SJSA1 (cell line): ENCODE data around the gene RREB1. TPM values are rescaled to one million over a fixed set of nuclear protein-coding genes. Genes with fewer than 3 reads are reported as not detected.

ENCODE experiments used
- DNase-seq, 2 experiments: peaks; one replicate each; pipeline ENCODE4 v3.0.0-alpha.2; 2015 to 2020; ENCODE audit warnings: low spot score in 2 of 2, low read depth in 1 of 2
- H3K27ac ChIP-seq: fragments of 250-450 bp; sonication (Bioruptor Pico); 2 replicates; pipeline ENCODE4 v1.5.1; 2020; ENCODE audit warnings: mild to moderate bottlenecking, moderate library complexity
- H3K27me3 ChIP-seq: fragments of 250-450 bp; sonication (Bioruptor Pico); replicated peaks from 2 replicates; pipeline ENCODE4 v1.5.1; 2020; ENCODE audit warnings: mild to moderate bottlenecking, moderate library complexity
- H3K36me3 ChIP-seq: fragments of 250-450 bp; sonication (Bioruptor Pico); 2 replicates; pipeline ENCODE4 v1.5.1; 2020; ENCODE audit warnings: mild to moderate bottlenecking
- H3K4me1 ChIP-seq: fragments of 250-450 bp; sonication (Bioruptor Pico); replicated peaks from 2 replicates; pipeline ENCODE4 v1.6.1; 2021; ENCODE audit warnings: mild to moderate bottlenecking
- H3K4me3 ChIP-seq: fragments of 250-450 bp; sonication (Bioruptor Pico); 2 replicates; pipeline ENCODE4 v1.5.1; 2020; ENCODE audit warnings: mild to moderate bottlenecking
- H3K9me3 ChIP-seq: fragments of 250-450 bp; sonication (Bioruptor Pico); replicated peaks from 2 replicates; pipeline ENCODE4 v1.5.1; 2020; ENCODE audit warnings: mild to moderate bottlenecking
- total RNA-seq: library from RNA; depleted of rRNA; stranded (reverse); fragments of >200 nt; shearing (Covaris generic); gene quantifications from 2 replicates; pipeline ENCODE4 v1.2.3, GENCODE V29; 2014

RREB1 gene
- total RNA-seq, 1 experiment from 2014 or later: 16.9 TPM

GRCh38 chr6:7178280-7178679, 70.5 kb downstream of the RREB1 start:
- no peak overlapping the region for H3K4me3 ChIP-seq
- H3K36me3 ChIP-seq: peaks cover 66% of the 10 kb centered on the region
- H3K27ac ChIP-seq: no peak overlapping the region
- H3K4me1 ChIP-seq: no peaks in the 10 kb centered on the region
- no peaks in the 10 kb centered on the region for H3K27me3 ChIP-seq
- H3K9me3 ChIP-seq: no peaks in the 10 kb centered on the region
- DNase-seq: no peak

GRCh38 chr6:7180751-7181150, 73.0 kb downstream of the RREB1 start:
- Histone ChIP-seq H3K27ac (no peak overlapping the region), H3K27me3 (no peaks in the 10 kb centered on the region), H3K4me1 (no peaks in the 10 kb centered on the region), H3K9me3 (no peaks in the 10 kb centered on the region), H3K4me3 (no peak overlapping the region), H3K36me3 (peaks cover 77% of the 10 kb centered on the region)
- DNase-seq: peak in 1 of 2 experiments; percentile 7

- Histone ChIP-seq H3K27me3 (no peaks in the 10 kb centered on the region), H3K9me3 (no peaks in the 10 kb centered on the region), H3K4me3 (no peak overlapping the region), H3K4me1 (no peaks in the 10 kb centered on the region), H3K36me3 (peaks cover 83% of the 10 kb centered on the region), H3K27ac (no peak overlapping the region)
- peak in 1 of 2 experiments; percentile 9 for DNase-seq
Measured at GRCh38 chr6:7183707-7184106, 75.9 kb downstream of the RREB1 start.

- no peaks in the 10 kb centered on the region for H3K27me3 ChIP-seq
- peaks cover 83% of the 10 kb centered on the region for H3K36me3 ChIP-seq
- no peaks in the 10 kb centered on the region for H3K9me3 ChIP-seq
- peak in 1 of 2 experiments; percentile 20 for DNase-seq
- H3K4me3 ChIP-seq: no peak overlapping the region
- H3K27ac ChIP-seq: no peak overlapping the region
- H3K4me1 ChIP-seq: no peaks in the 10 kb centered on the region
Measured at GRCh38 chr6:7184502-7184901, 76.7 kb downstream of the RREB1 start.

- H3K27me3 ChIP-seq: no peaks in the 10 kb centered on the region
- no peaks in the 10 kb centered on the region for H3K4me1 ChIP-seq
- H3K27ac ChIP-seq: no peak overlapping the region
- DNase-seq: no peak
- no peak overlapping the region for H3K4me3 ChIP-seq
- H3K9me3 ChIP-seq: no peaks in the 10 kb centered on the region
- peaks cover 85% of the 10 kb centered on the region for H3K36me3 ChIP-seq
Measured at GRCh38 chr6:7185561-7185960, 77.8 kb downstream of the RREB1 start.

- peaks cover 68% of the 10 kb centered on the region for H3K36me3 ChIP-seq
- no peak overlapping the region for H3K4me3 ChIP-seq
- H3K4me1 ChIP-seq: no peaks in the 10 kb centered on the region
- H3K27me3 ChIP-seq: no peaks in the 10 kb centered on the region
- no peak for DNase-seq
- no peak overlapping the region for H3K27ac ChIP-seq
- no peaks in the 10 kb centered on the region for H3K9me3 ChIP-seq
Measured at GRCh38 chr6:7188492-7188891, 80.7 kb downstream of the RREB1 start.

- Histone ChIP-seq H3K4me3 (no peak overlapping the region), H3K27me3 (no peaks in the 10 kb centered on the region), H3K4me1 (no peaks in the 10 kb centered on the region), H3K27ac (no peak overlapping the region), H3K36me3 (peaks cover 69% of the 10 kb centered on the region), H3K9me3 (no peaks in the 10 kb centered on the region)
- DNase-seq: peak in 1 of 2 experiments; percentile 35
Measured at GRCh38 chr6:7189101-7189758, 81.5 kb downstream of the RREB1 start.

GRCh38 chr6:7190791-7191190, 83.0 kb downstream of the RREB1 start:
- Histone ChIP-seq H3K4me1 (no peaks in the 10 kb centered on the region), H3K9me3 (no peaks in the 10 kb centered on the region), H3K27ac (no peak overlapping the region), H3K27me3 (no peaks in the 10 kb centered on the region), H3K4me3 (no peak overlapping the region), H3K36me3 (peaks cover 69% of the 10 kb centered on the region)
- no peak for DNase-seq

GRCh38 chr6:7193122-7193521, 85.4 kb downstream of the RREB1 start:
- Histone ChIP-seq H3K4me1 (no peaks in the 10 kb centered on the region), H3K4me3 (no peak overlapping the region), H3K9me3 (no peaks in the 10 kb centered on the region), H3K36me3 (peaks cover 48% of the 10 kb centered on the region), H3K27ac (no peak overlapping the region), H3K27me3 (no peaks in the 10 kb centered on the region)
- no peak for DNase-seq

GRCh38 chr6:7194657-7195056, 86.9 kb downstream of the RREB1 start:
- Histone ChIP-seq H3K36me3 (peaks cover 33% of the 10 kb centered on the region), H3K4me1 (no peaks in the 10 kb centered on the region), H3K9me3 (no peaks in the 10 kb centered on the region), H3K4me3 (no peak overlapping the region), H3K27ac (no peak overlapping the region), H3K27me3 (no peaks in the 10 kb centered on the region)
- DNase-seq: no peak

- H3K4me3 ChIP-seq: no peak overlapping the region
- no peak overlapping the region for H3K27ac ChIP-seq
- DNase-seq: no peak
Measured at GRCh38 chr6:7195339-7196018, 87.7 kb downstream of the RREB1 start.

GRCh38 chr6:7196019-7196402, 88.2 kb downstream of the RREB1 start:
- no peak for DNase-seq

More at GRCh38 chr6:7195339-7196018, 87.7 kb downstream of the RREB1 start:
- H3K36me3 ChIP-seq: peaks cover 24% of the 10 kb centered on the region
- H3K27me3 ChIP-seq: no peaks in the 10 kb centered on the region
- H3K4me1 ChIP-seq: no peaks in the 10 kb centered on the region
- H3K9me3 ChIP-seq: no peaks in the 10 kb centered on the region

GRCh38 chr6:7196685-7197283, 89.0 kb downstream of the RREB1 start:
- H3K27me3 ChIP-seq: no peaks in the 10 kb centered on the region
- H3K4me1 ChIP-seq: no peaks in the 10 kb centered on the region

More at GRCh38 chr6:7196019-7196402, 88.2 kb downstream of the RREB1 start:
- no peaks in the 10 kb centered on the region for H3K4me1 ChIP-seq
- H3K27me3 ChIP-seq: no peaks in the 10 kb centered on the region
- H3K27ac ChIP-seq: no peak overlapping the region
- H3K4me3 ChIP-seq: no peak overlapping the region
- H3K36me3 ChIP-seq: peaks cover 23% of the 10 kb centered on the region
- no peaks in the 10 kb centered on the region for H3K9me3 ChIP-seq

GRCh38 chr6:7197747-7198146, 90.0 kb downstream of the RREB1 start:
- no peaks in the 10 kb centered on the region for H3K4me1 ChIP-seq
- DNase-seq: no peak
- H3K4me3 ChIP-seq: no peak overlapping the region
- H3K36me3 ChIP-seq: peaks cover 23% of the 10 kb centered on the region
- H3K27ac ChIP-seq: no peak overlapping the region
- H3K27me3 ChIP-seq: no peaks in the 10 kb centered on the region
- no peaks in the 10 kb centered on the region for H3K9me3 ChIP-seq

More at GRCh38 chr6:7196685-7197283, 89.0 kb downstream of the RREB1 start:
- no peaks in the 10 kb centered on the region for H3K9me3 ChIP-seq
- no peak for DNase-seq
- H3K27ac ChIP-seq: no peak overlapping the region
- H3K4me3 ChIP-seq: no peak overlapping the region
- peaks cover 20% of the 10 kb centered on the region for H3K36me3 ChIP-seq
